ENCODE results near the gene B4GALNT3.

The B4GALNT3 gene

GRCh38 chr12:509500-509899 is 49.8 kb downstream of the B4GALNT3 start:
- DNase-seq (ENCODE audit: extremely low spot score), result no peak
- TF ChIP-seq SP1 (IDR thresholded peaks at IDR 0.05), result no peak
- TF ChIP-seq NFRKB (IDR thresholded peaks at IDR 0.05), result no peak
- no peak for TF ChIP-seq FOXA1 (IDR thresholded peaks at IDR 0.05)
- no peak for TF ChIP-seq ELF4 (IDR thresholded peaks at IDR 0.05)
- TF ChIP-seq BHLHE40 (IDR thresholded peaks at IDR 0.05; ENCODE audit: borderline replicate concordance), result no peak
- TF ChIP-seq SUZ12 (IDR thresholded peaks at IDR 0.05), result no peak
- no peak for TF ChIP-seq ZNF384 (IDR thresholded peaks at IDR 0.05)
- no peak for TF ChIP-seq FOXK2 (IDR thresholded peaks at IDR 0.05)
- TF ChIP-seq LEF1 (IDR thresholded peaks at IDR 0.05; ENCODE audit: borderline replicate concordance), result no peak
- no peak for TF ChIP-seq ARNT (IDR thresholded peaks at IDR 0.05)
- no peak for TF ChIP-seq PKNOX1 (IDR thresholded peaks at IDR 0.05)
- no peak for TF ChIP-seq HDGF (IDR thresholded peaks at IDR 0.05; ENCODE audit: borderline replicate concordance)
- TF ChIP-seq L3MBTL2 (conservative IDR thresholded peaks at IDR 0.05), result no peak
- POLR2A ChIA-PET, result interaction anchor here (1.5 kb wide), 1 partner anchor 14 kb away, joined by 3 read pairs; no protein-coding TSS in a partner anchor
- CTCF ChIA-PET, result no interaction called here

GRCh38 chr12:510071-510825 is 50.5 kb downstream of the B4GALNT3 start:
- TF ChIP-seq HDGF (IDR thresholded peaks at IDR 0.05; ENCODE audit: borderline replicate concordance) (no peak), FOXK2 (IDR thresholded peaks at IDR 0.05) (no peak), PKNOX1 (IDR thresholded peaks at IDR 0.05) (no peak), LEF1 (IDR thresholded peaks at IDR 0.05; ENCODE audit: borderline replicate concordance) (no peak), TARDBP (IDR thresholded peaks at IDR 0.05) (no peak), L3MBTL2 (conservative IDR thresholded peaks at IDR 0.05) (no peak), ZNF384 (IDR thresholded peaks at IDR 0.05) (no peak), ELF4 (IDR thresholded peaks at IDR 0.05) (no peak), ARNT (IDR thresholded peaks at IDR 0.05) (no peak)
- no peak for DNase-seq (ENCODE audit: extremely low spot score)
- ChIA-PET POLR2A (no interaction called here), CTCF (no interaction called here)

DNA sequence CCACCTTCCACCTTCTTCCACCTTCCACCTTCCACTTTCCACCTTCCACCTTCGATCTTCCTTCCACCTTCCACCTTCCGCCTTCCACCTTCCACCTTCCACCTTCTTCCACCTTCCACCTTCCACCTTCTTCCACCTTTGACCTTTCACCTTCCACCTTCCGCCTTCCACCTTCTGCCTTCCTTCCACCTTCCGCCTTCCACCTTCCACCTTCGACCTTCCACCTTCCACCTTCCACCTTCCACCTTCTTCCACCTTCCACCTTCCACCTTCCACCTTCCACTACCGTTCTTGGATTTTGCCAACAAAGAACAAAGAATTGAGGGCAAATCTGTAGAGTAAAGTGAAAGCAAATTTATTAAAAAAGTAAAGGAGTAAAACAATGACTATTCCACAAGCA is 53.2 kb downstream of the B4GALNT3 start:
- ChIA-PET CTCF (no interaction called here), POLR2A (no interaction called here)
- TF ChIP-seq ARNT (IDR thresholded peaks at IDR 0.05), result no peak
- TF ChIP-seq HDGF (IDR thresholded peaks at IDR 0.05; ENCODE audit: borderline replicate concordance), result no peak
- TF ChIP-seq PKNOX1 (IDR thresholded peaks at IDR 0.05), result no peak
- TF ChIP-seq ELF4 (IDR thresholded peaks at IDR 0.05), result no peak
- TF ChIP-seq BHLHE40 (IDR thresholded peaks at IDR 0.05; ENCODE audit: borderline replicate concordance), result no peak
- TF ChIP-seq FOXM1 (IDR thresholded peaks at IDR 0.05; ENCODE audit: borderline replicate concordance), result no peak
- TF ChIP-seq FOXK2 (IDR thresholded peaks at IDR 0.05), result no peak
- no peak for TF ChIP-seq FOXA1 (IDR thresholded peaks at IDR 0.05)
- TF ChIP-seq SUZ12 (IDR thresholded peaks at IDR 0.05), result no peak
- TF ChIP-seq L3MBTL2 (conservative IDR thresholded peaks at IDR 0.05), result no peak
- TF ChIP-seq NFRKB (IDR thresholded peaks at IDR 0.05), result no peak
- no peak for TF ChIP-seq TARDBP (IDR thresholded peaks at IDR 0.05)
- TF ChIP-seq CTBP1 (IDR thresholded peaks at IDR 0.05; ENCODE audit: borderline replicate concordance), result no peak
- no peak for TF ChIP-seq ZNF384 (IDR thresholded peaks at IDR 0.05)
- no peak for TF ChIP-seq LEF1 (IDR thresholded peaks at IDR 0.05; ENCODE audit: borderline replicate concordance)
- no peak for TF ChIP-seq SP1 (IDR thresholded peaks at IDR 0.05)
- DNase-seq (ENCODE audit: extremely low spot score), result no peak

- CTCF ChIA-PET, result no interaction called here
Measured at GRCh38 chr12:513446-513845, 53.7 kb downstream of the B4GALNT3 start.

GRCh38 chr12:517538-517937 is 57.8 kb downstream of the B4GALNT3 start:
- ChIA-PET POLR2A (no interaction called here), CTCF (interaction anchor here (0.6 to 0.9 kb wide), 3 partner anchors 17 to 577 kb away, joined by 3 to 4 read pairs (median 4); no protein-coding TSS in a partner anchor)
- no peak for TF ChIP-seq NFRKB (IDR thresholded peaks at IDR 0.05)
- no peak for TF ChIP-seq BHLHE40 (IDR thresholded peaks at IDR 0.05; ENCODE audit: borderline replicate concordance)
- TF ChIP-seq L3MBTL2 (conservative IDR thresholded peaks at IDR 0.05), result no peak
- TF ChIP-seq FOXK2 (IDR thresholded peaks at IDR 0.05), result no peak
- DNase-seq (ENCODE audit: extremely low spot score), result no peak

More at GRCh38 chr12:513446-513845, 53.7 kb downstream of the B4GALNT3 start:
- POLR2A ChIA-PET, result no interaction called here
- TF ChIP-seq ARNT (IDR thresholded peaks at IDR 0.05) (no peak), HDGF (IDR thresholded peaks at IDR 0.05; ENCODE audit: borderline replicate concordance) (no peak), NFRKB (IDR thresholded peaks at IDR 0.05) (no peak), PKNOX1 (IDR thresholded peaks at IDR 0.05) (no peak), FOXM1 (IDR thresholded peaks at IDR 0.05; ENCODE audit: borderline replicate concordance) (no peak), CTBP1 (IDR thresholded peaks at IDR 0.05; ENCODE audit: borderline replicate concordance) (no peak), LEF1 (IDR thresholded peaks at IDR 0.05; ENCODE audit: borderline replicate concordance) (no peak), SP1 (IDR thresholded peaks at IDR 0.05) (no peak), ZNF384 (IDR thresholded peaks at IDR 0.05) (no peak)
- DNase-seq (ENCODE audit: extremely low spot score), result no peak

- POLR2A ChIA-PET, result interaction anchor here (0.8 kb wide), 1 partner anchor 13 kb away, joined by 3 read pairs; no protein-coding TSS in a partner anchor
- no peak for DNase-seq (ENCODE audit: extremely low spot score)
- CTCF ChIA-PET, result no interaction called here
- TF ChIP-seq LEF1 (IDR thresholded peaks at IDR 0.05; ENCODE audit: borderline replicate concordance), result no peak
- no peak for TF ChIP-seq ELF4 (IDR thresholded peaks at IDR 0.05)
- no peak for TF ChIP-seq HDGF (IDR thresholded peaks at IDR 0.05; ENCODE audit: borderline replicate concordance)
- TF ChIP-seq FOXA1 (IDR thresholded peaks at IDR 0.05), result no peak
- no peak for TF ChIP-seq PKNOX1 (IDR thresholded peaks at IDR 0.05)
- no peak for TF ChIP-seq TARDBP (IDR thresholded peaks at IDR 0.05)
- no peak for TF ChIP-seq SP1 (IDR thresholded peaks at IDR 0.05)
- no peak for TF ChIP-seq L3MBTL2 (conservative IDR thresholded peaks at IDR 0.05)
- TF ChIP-seq NFRKB (IDR thresholded peaks at IDR 0.05), result no peak
- no peak for TF ChIP-seq ZNF384 (IDR thresholded peaks at IDR 0.05)
- no peak for TF ChIP-seq FOXM1 (IDR thresholded peaks at IDR 0.05; ENCODE audit: borderline replicate concordance)
- no peak for TF ChIP-seq SUZ12 (IDR thresholded peaks at IDR 0.05)
- no peak for TF ChIP-seq CTBP1 (IDR thresholded peaks at IDR 0.05; ENCODE audit: borderline replicate concordance)
- TF ChIP-seq ARNT (IDR thresholded peaks at IDR 0.05), result no peak
- TF ChIP-seq BHLHE40 (IDR thresholded peaks at IDR 0.05; ENCODE audit: borderline replicate concordance), result no peak
- TF ChIP-seq FOXK2 (IDR thresholded peaks at IDR 0.05), result no peak
Measured at GRCh38 chr12:520119-520518, 60.4 kb downstream of the B4GALNT3 start.
